DMS79 treated with DMSO at 0.1 percent for 48 hours (cell line): ENCODE data around the gene CTDSP1.

Experiments used
- DNase-seq: peaks from one replicate; lab custom pipeline; 2025; lab: John Stamatoyannopoulos, UW

CTDSP1 gene

GRCh38 chr2:218425531-218425930, 25.9 kb downstream of the CTDSP1 start:
- no peak for DNase-seq

DNA sequence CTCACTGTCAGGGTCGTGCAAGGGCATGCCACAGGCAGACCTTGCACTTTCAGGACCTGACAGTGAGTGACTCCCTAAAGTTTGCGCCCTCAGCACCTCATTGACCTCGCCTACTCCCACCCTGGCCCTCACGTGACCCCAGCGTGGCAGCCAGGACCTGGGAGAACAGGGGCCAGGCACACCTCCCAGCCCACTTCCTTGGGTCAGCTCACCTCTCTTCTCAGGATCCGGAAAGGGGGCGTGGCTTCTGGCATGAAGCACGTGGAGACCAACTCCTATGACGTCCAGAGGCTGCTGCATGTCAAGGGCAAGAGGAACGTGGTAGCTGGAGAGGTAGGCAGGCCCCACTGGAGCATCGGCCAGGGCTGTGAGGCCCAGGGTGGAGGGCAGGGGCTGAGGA, 28.1 kb downstream of the CTDSP1 start:
- DNase-seq = no peak

- no peak for DNase-seq
Measured at GRCh38 chr2:218428846-218429558, 29.3 kb downstream of the CTDSP1 start.

- no peak for DNase-seq
Measured at GRCh38 chr2:218429911-218430692, 30.4 kb downstream of the CTDSP1 start.

GRCh38 chr2:218430721-218431120, 31.1 kb downstream of the CTDSP1 start:
- no peak for DNase-seq

- no peak for DNase-seq
Measured at GRCh38 chr2:218431878-218432277, 32.2 kb downstream of the CTDSP1 start.

GRCh38 chr2:218432676-218433365, 33.2 kb downstream of the CTDSP1 start:
- no peak for DNase-seq

DNA sequence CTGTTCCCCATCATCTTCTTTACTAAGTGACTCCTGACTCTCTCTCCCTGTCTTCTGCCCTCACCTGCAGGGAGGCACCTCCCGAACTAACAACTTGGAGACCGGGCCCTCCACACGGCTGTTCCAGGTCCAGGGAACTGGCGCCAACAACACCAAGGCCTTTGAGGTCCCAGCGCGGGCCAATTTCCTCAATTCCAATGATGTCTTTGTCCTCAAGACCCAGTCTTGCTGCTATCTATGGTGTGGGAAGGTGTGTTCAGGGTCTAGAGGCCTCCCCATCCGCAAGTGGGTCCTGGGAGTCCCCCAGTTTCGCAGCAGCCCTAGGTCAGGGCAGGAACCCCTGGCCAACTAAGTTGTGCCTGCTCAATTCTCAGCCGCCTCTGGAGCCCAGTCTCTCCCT, 34.8 kb downstream of the CTDSP1 start:
- no peak for DNase-seq

GRCh38 chr2:218435003-218435982, 35.6 kb downstream of the CTDSP1 start:
- DNase-seq = no peak

GRCh38 chr2:218436992-218437391, 37.3 kb downstream of the CTDSP1 start:
- no peak for DNase-seq

- DNase-seq = no peak
Measured at GRCh38 chr2:218437969-218438368, 38.3 kb downstream of the CTDSP1 start.

- no peak for DNase-seq
Measured at GRCh38 chr2:218438596-218438995, 38.9 kb downstream of the CTDSP1 start.

GRCh38 chr2:218444692-218445357, 45.2 kb downstream of the CTDSP1 start:
- no peak for DNase-seq

DNA sequence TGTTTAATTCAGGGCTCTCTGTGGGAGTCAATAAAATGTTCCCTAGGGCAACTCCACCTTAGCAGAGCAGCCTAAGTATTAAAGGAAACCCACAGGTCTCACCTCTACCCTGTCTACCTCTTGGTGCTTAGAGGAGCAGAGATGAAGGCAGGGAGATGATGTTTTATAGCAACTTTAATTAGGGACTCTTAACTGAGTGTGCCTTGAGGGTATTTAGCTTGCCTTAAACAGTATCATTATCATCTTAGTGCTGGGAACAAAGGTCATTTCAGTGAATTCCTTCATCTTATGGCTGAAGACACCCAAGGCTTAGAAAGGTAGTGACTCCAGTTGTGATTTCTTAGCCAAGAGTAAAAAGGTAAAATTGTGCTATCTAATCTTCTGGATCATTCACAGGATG, 45.9 kb downstream of the CTDSP1 start:
- DNase-seq = no peak

- no peak for DNase-seq
Measured at GRCh38 chr2:218446547-218446946, 46.9 kb downstream of the CTDSP1 start.

DNA sequence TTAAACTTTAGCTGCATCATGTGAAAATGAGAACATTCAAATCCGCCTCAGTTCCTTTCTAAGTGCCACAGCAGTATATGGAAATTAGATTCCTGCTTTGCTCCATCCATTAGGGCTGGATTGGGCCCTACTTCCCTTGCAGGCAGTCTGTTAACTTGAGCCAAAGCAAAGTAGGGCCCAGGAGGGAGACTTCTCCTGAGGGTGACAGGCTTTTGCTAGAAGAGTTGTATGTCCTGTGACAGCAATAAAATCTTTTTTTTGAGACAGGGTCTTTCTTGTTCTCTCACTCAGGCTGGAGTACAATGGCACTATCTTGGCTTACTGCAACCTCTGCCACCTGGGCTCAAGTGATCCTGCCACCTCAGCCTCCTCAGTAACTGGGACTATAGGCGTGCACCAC, 47.4 kb downstream of the CTDSP1 start:
- no peak for DNase-seq

- DNase-seq = no peak
Measured at GRCh38 chr2:218448934-218449333, 49.3 kb downstream of the CTDSP1 start.

- DNase-seq = no peak
Measured at GRCh38 chr2:218452079-218452478, 52.4 kb downstream of the CTDSP1 start.
